Adrenal gland (tissue), 12 donors: ENCODE data around the gene C1QTNF8. TPM values are rescaled to one million over a fixed set of nuclear protein-coding genes. Genes with fewer than 3 reads are reported as not detected.

Experiments used
- DNase-seq, 7 donors: peaks; one replicate each; pipeline ENCODE4 v3.0.0-alpha.2; 2019 to 2020
- H3K27ac ChIP-seq, 5 donors: fragments of 200-600 bp; sonication (generic) in 4 of 5; 1 replicate in 3 of 5; 2 replicates in 2 of 5; pipeline versions ENCODE4 v1.5.1 to v1.8.0; 2016 to 2020; ENCODE audit warnings: mild to moderate bottlenecking in 1 of 5
- H3K27me3 ChIP-seq: fragments of 200-600 bp; 2 replicates; pipeline ENCODE4 v1.8.0; 2021
- H3K36me3 ChIP-seq, 2 donors: fragments of 200-600 bp; replicated peaks in 1 of 2; 1 replicate in 1 of 2; 2 replicates in 1 of 2; pipeline versions ENCODE4 v1.5.1 to v1.8.0; 2018 to 2022
- H3K4me1 ChIP-seq, 2 donors: fragments of 200-600 bp; replicated peaks in 1 of 2; 1 replicate in 1 of 2; 2 replicates in 1 of 2; pipeline versions ENCODE4 v1.5.1 to v1.8.0; 2018 to 2021
- H3K4me3 ChIP-seq, 4 donors: fragments of 200-600 bp; sonication (generic) in 3 of 4; one replicate each; pipeline ENCODE4 v1.5.1; 2016 to 2018
- H3K9me3 ChIP-seq, 3 donors: fragments of 200-600 bp; sonication (generic) in 1 of 3; replicated peaks in 1 of 3; 1 replicate in 2 of 3; 2 replicates in 1 of 3; pipeline versions ENCODE4 v1.5.1 to v1.8.0; 2016 to 2021
- POLR2A ChIP-seq, 2 donors: fragments of 450-650 bp; IDR thresholded peaks; one replicate each; pipeline ENCODE4 v1.6.1; 2017; ENCODE audit warnings: antibody characterized with exemption in 2 of 2, mild to moderate bottlenecking in 2 of 2, moderate library complexity in 1 of 2
- WGBS, 4 donors: extraction: QIAGEN DNeasy Blood & Tissue Kit in 2 of 4; methylation state at CpG; one replicate each; pipeline versions ENCODE4 v1.1.5 to v1.1.7; 2013 to 2017; 5-methylcytosine and 5-hydroxymethylcytosine counted together
- intact Hi-C, 2 donors: fragments of 100-400 bp; cut with DNase I; formaldehyde crosslinking; loops; one replicate each; pipeline versions ENCODE4 v1.14.1 to v1.15.0; 2022 to 2023
- polyA plus RNA-seq, 3 donors: library from polyadenylated mRNA; stranded (reverse); fragments of 200-250 nt in 2 of 3; fragments of 350-450 nt in 1 of 3; fragmentation: Illumina TruSeq in 1 of 3; extraction: RNeasy Lipid Tissue Mini Kit (QIAGEN cat#74804) in 1 of 3; gene quantifications; one replicate each; pipeline ENCODE4 v1.2.3, GENCODE V29; 2013 to 2014
- total RNA-seq, 9 donors: library from RNA; depleted of rRNA in 4 of 9; stranded (reverse); fragments of >200 nt in 4 of 9; fragments of 120-200 nt in 1 of 9; fragmentation: NEBNext Ultra II Directional in 1 of 9; extraction: Animal tissue kit (Norgen Biotek cat#: 25700) in 1 of 9; gene quantifications; one replicate each; pipeline versions ENCODE4 v1.1.0 to v1.2.4, GENCODE V29; 2013 to 2023
- TF ChIP-seq, protein P1 (sequence below), 6 experiments: fragments of 450-650 bp in 4 of 6; fragments of 200-600 bp in 2 of 6; sonication (generic) in 1 of 6; IDR thresholded peaks; 1 replicate in 5 of 6; 2 replicates in 1 of 6; pipeline versions ENCODE4 v1.5.1 to v1.8.0; 2016 to 2021; ENCODE audit warnings: antibody characterized with exemption in 6 of 6, mild to moderate bottlenecking in 2 of 6, moderate library complexity in 1 of 6
- donor health status: healthy with polysubstance abuse.
- donor health status: Bipolar disorder and iron deficiency.
- donor health status: DM: yes; HTN: yes; CAD: no.
- donor health status: DM: no; HTN: no; CAD: no.
- donor health status: DM: no; HTN: no; CAD: no.
- donor health status: DM: yes; HTN: yes; CAD: no.

Gene C1QTNF8
- total and polyA plus RNA-seq, 12 donors, result 0.14 to 0.64 (median 0.25) TPM; not detected in 8

DNA sequence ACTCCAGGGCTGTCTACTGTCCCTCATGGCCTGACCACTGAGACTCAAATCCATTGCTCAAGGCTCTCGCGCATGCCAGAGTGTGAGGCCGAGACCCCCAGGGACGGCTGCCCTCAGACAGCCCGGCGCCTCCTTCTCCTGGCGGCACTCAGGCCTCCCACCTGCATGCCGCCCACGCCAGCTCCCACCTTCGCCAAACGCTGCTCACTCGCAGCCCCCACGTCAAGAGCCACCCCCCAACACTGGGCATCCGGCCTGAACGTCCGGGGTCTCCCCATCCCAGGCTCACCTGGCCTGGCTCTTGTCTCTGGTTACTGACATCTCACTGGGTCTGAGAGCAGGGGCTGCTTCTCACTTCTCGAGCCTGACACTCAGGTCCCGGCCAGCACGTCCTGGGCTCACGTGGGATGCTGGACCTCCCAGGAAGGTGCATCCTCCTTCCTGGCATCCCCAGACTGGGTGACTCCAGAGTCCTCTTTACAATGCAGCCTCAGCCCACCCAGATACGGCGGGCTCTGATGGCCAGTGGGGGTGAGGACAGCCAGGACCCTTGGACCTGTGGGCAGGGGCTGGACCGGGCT, 44.6 kb upstream of the C1QTNF8 start:
- H3K9me3 ChIP-seq, result no peaks in the 10 kb centered on the region
- peaks cover 1 to 12% of the 10 kb centered on the region in 2 donors for H3K4me1 ChIP-seq
- no peak overlapping the region for H3K4me3 ChIP-seq
- H3K36me3 ChIP-seq, result no peaks in the 10 kb centered on the region
- no peaks in the 10 kb centered on the region for H3K27me3 ChIP-seq
- no peak overlapping the region for H3K27ac ChIP-seq
- no peak for DNase-seq
- TF ChIP-seq POLR2A (IDR thresholded peaks at IDR 0.05), result no peak
- TF ChIP-seq, protein P1, sequence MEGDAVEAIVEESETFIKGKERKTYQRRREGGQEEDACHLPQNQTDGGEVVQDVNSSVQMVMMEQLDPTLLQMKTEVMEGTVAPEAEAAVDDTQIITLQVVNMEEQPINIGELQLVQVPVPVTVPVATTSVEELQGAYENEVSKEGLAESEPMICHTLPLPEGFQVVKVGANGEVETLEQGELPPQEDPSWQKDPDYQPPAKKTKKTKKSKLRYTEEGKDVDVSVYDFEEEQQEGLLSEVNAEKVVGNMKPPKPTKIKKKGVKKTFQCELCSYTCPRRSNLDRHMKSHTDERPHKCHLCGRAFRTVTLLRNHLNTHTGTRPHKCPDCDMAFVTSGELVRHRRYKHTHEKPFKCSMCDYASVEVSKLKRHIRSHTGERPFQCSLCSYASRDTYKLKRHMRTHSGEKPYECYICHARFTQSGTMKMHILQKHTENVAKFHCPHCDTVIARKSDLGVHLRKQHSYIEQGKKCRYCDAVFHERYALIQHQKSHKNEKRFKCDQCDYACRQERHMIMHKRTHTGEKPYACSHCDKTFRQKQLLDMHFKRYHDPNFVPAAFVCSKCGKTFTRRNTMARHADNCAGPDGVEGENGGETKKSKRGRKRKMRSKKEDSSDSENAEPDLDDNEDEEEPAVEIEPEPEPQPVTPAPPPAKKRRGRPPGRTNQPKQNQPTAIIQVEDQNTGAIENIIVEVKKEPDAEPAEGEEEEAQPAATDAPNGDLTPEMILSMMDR (IDR thresholded peaks at IDR 0.05), result no peak
- intact Hi-C loops, result no loop called here
- WGBS, 4 donors, result 88 to 94% (median 89%) methylated on average over 12 to 23 of the region's 23 CpGs

DNA sequence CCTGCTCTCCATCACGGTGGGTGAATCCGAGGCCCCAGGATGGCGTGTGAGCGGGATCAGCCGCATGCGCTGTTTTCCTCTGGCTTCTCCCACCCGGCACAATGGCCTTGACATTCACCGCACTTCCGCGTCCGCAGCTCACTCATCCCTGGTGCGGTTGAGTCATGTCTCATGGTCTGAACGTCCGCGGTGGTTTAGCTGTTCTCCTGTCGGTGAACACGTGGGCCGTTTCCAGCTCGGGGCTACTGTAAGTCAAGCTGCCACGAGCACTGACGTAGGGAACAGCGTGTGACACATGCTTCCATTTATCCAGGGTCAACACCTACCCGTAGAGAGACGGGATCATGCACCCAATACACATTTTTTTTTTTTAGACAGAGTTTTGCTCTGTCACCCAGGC, 41.6 kb upstream of the C1QTNF8 start:
- intact Hi-C loops, result no loop called here
- TF ChIP-seq POLR2A (IDR thresholded peaks at IDR 0.05), result no peak
- TF ChIP-seq, protein P1 (IDR thresholded peaks at IDR 0.05), result no peak
- no peaks in the 10 kb centered on the region for H3K27me3 ChIP-seq
- no peaks in the 10 kb centered on the region for H3K36me3 ChIP-seq
- no peak overlapping the region for H3K4me3 ChIP-seq
- DNase-seq, result peak; percentile 94 to 100 (median 99)
- H3K27ac ChIP-seq, result peak overlapping the region in 4 of 5 donors; percentile 18 to 89 (median 80)
- peaks cover 10 to 16% of the 10 kb centered on the region in 2 donors for H3K4me1 ChIP-seq
- WGBS, 4 donors, result 35 to 70% (median 46%) methylated on average over 19 to 24 of the region's 24 CpGs
- no peaks in the 10 kb centered on the region for H3K9me3 ChIP-seq

DNA sequence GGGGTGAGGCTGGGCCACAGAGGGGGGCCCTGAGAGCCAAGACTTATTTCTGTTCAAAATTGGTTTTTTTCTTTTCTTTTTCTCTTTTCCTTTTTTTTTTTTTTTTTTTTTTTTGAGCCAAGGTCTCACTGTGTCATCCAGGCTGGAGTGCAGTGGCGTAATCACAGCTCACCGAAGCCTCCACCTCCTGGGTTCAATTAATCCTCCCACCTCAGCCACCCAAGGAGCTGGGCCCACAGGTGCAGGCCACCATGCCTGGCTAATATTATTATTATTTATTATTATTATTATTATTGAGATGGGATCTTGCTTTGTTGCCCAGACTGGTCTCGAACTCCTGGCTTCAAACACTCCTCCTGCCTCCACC, 39.4 kb upstream of the C1QTNF8 start:
- peak in 6 of 7 donors; percentile 58 to 81 (median 69) for DNase-seq
- intact Hi-C loops, result no loop called here
- 52 to 65% (median 63%) methylated on average over 3 of the region's 3 CpGs for WGBS, 4 donors
- no peak overlapping the region for H3K4me3 ChIP-seq
- H3K36me3 ChIP-seq, result no peaks in the 10 kb centered on the region
- no peaks in the 10 kb centered on the region for H3K27me3 ChIP-seq
- TF ChIP-seq POLR2A (IDR thresholded peaks at IDR 0.05), result no peak
- TF ChIP-seq, protein P1 (IDR thresholded peaks at IDR 0.05), result no peak
- peaks cover 10 to 16% of the 10 kb centered on the region in 2 donors for H3K4me1 ChIP-seq
- no peaks in the 10 kb centered on the region for H3K9me3 ChIP-seq
- peak overlapping the region in 3 of 5 donors; percentile 71 to 89 (median 80) for H3K27ac ChIP-seq

DNA sequence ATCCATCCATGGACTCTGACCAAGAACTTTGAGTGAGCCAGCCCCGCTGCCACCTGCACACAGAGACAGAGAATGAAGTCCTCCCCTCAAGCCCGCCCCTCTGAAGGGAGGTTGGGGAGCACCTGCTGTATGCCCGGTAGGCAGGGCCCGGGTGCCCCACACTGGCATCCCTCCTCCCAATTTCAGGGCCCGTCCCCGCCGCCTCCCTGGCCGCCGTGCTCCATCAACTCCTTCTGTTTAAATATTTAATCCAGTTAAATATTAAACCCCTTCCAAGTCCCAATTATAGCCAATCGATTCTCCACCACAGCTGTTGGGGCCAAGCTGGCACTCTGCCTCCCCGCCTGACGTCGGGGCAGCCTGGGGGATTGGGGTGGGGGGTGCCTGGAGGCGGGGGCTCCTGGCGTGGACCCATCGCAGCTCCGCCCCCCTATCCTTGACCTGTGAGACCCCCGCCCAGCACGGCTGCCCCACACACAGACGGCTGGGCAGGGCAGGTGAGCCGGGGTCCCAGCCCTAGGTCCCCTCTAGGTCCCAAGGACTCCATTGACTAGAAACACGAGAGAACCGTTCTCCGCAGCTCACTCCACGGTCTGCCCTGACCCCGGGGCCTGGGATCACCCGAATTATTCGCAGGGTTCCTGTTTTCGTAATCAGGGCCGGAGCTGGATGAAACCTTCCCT, 38.9 kb upstream of the C1QTNF8 start:
- intact Hi-C loops, result no loop called here
- WGBS, 4 donors, result 56 to 82% (median 59%) methylated on average over 16 to 30 of the region's 30 CpGs
- peak in 1 of 7 donors; percentile 40 for DNase-seq
- no peak for TF ChIP-seq POLR2A (IDR thresholded peaks at IDR 0.05)
- TF ChIP-seq, protein P1 (IDR thresholded peaks at IDR 0.05), result no peak
- Histone ChIP-seq H3K4me1 (peaks cover 10 to 16% of the 10 kb centered on the region in 2 donors), H3K27me3 (no peaks in the 10 kb centered on the region), H3K4me3 (no peak overlapping the region), H3K36me3 (no peaks in the 10 kb centered on the region), H3K9me3 (no peaks in the 10 kb centered on the region), H3K27ac (peak overlapping the region in 3 of 5 donors; percentile 71 to 80 (median 79))
